Activated naive CD4-positive, alpha-beta T cell treated with Interleukin-2 at 50 U/mL for 16 hours (primary cell): ENCODE data around the gene SNRK.

Source experiments
- DNase-seq: peaks from one replicate; pipeline ENCODE4 v3.0.0-alpha.2; 2020

Gene SNRK

DNA sequence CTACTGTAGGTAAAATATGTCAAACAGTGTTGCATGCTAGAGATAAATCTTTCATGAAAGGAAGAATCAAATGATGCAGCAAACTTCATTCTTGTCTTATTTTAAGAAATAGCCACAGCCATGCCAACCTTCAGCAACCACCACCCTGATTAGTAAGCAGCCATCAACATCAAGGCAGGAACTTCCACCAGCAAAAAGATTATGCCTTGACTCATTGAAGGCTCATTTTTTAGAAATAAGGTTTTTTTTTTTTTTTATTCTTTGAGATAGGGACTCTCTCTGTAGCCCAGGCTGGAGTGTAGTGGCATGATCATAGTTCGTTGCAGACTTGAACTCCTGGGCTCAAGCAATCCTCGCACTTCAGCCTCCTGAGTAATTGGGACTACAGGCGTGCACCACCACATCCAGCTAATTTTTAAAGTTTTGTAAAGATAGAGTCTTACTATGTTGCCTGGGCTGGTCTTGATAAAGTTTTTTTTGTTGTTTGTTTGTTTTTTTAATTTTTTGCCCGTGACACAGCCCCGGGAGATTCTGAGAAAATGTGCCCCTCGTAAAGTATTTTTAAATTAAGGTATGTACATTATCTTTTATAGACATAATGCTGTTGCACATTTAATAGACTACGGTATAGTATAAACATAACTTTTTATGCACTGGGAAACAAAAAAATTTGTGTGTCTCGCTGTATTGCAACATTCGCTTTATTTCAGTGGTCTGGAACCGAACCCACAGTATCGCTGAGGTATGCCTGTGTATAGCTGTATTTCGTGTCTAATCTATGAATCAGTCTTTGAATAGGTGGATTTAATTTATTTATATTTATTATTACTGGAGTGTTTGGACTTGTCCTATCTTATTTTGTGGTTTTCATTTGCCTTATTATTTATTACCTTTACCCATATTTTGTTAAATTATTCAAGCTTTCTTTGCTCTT, 23.3 kb downstream of the SNRK start:
- DNase-seq, result no peak

DNA sequence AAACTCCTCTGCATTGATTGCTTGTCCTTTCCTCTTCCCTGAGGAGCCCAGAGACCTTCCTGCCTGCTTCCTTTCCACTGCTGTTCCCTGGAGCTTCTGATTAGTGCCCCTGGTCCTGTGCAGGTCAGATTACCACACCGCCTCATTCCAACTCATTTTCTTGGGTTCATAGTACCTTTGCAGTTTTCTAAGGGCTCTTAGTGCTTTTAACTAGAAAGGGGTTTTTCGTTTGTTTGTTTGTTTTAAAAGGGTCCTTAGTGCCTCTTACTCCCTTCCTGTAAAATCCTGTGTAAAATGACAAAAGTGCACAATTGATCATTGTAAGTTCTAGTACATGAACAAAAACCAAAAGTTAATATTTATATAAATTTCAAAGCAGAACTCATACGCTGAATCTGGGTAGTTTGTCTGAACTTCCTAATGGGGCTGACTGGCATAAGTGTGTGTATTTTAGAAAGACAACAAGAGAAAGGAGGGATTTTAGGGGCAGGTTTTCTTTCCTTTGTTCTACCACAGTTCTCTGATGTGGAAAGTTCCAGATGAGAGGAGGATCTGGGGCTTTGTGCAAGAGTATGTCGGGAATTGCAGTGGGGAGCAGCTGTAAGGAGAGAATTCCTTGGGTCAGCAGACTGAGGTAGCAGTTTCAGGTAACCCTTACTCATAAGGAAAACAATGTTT, 30.6 kb downstream of the SNRK start:
- no peak for DNase-seq

DNA sequence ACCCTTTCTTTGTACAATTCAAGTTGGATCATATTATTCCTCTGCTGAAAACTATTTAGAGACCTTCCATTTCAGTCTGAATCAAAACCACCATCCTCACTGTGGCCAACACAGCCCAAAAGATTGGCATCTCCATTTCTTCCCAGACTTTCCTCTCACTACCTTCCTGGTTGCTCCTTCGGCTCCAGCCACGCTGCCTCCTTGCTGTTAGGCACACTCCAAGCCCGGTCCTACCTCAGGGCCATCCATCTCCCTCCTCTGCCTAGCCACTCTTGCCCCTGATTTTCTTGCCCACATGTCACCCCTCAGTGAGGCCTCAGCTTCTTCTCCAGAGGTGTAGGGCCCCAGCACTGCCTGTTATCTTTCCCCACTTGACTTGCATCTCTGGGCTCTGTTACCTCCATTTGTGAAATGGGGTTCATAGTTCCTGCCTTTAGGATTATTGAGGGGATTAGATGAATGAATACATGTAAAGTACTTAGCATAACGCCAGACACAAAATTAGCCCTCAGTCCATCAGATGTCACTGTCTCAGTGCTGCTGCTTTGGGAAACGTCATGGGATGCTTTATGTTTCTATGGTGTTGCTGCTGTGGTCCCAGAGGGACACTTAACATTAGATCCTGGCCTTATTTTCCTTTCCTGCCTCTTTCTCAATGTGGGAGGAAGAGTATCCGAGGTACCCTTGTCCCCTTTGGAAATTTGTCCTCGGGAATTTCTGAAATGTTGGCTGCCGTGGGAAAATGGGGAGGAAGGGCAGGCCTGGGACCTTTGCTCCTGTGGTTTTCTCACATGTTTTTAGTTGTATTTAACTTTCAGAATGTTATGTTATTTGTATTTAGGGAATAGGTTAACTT, 31.3 kb downstream of the SNRK start:
- DNase-seq, result no peak

DNA sequence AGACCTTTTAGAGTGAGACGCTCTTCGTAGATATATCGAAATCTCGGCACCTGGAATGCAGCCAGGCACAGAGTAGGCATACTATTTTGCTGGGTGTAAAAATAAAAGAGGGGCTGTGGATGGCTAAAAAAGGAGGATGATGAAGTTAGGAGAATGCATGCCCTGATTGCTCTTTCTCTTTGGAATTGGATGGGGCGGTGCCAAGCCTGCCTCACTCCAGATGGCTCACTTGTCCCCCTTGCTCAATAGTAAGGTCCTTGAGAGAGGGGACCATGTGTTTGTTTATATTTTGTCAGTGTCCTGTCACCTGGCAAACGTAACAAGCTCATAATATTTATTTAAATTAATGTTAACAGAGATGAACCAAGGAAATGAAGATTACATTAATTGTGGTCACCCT, 33.0 kb downstream of the SNRK start:
- DNase-seq, result no peak

DNA sequence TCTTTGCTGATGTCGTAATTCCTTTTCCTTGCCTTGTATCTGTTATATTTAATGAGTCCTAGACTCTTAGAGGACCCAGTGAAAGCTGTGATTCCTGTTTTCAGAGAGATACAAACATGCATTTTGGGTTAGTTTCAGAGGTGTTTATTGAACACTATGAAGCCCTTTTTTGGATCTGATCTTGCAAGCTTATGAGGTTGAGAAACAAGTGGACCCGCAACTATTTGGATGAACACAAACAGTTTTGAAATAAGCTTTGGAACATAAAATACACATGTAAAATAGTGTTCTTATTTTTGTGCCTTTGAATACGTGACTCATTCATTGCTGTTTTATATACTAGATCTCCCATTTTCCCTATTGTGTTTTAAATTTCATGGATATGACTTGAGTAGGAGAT, 33.5 kb downstream of the SNRK start:
- DNase-seq, result no peak

DNA sequence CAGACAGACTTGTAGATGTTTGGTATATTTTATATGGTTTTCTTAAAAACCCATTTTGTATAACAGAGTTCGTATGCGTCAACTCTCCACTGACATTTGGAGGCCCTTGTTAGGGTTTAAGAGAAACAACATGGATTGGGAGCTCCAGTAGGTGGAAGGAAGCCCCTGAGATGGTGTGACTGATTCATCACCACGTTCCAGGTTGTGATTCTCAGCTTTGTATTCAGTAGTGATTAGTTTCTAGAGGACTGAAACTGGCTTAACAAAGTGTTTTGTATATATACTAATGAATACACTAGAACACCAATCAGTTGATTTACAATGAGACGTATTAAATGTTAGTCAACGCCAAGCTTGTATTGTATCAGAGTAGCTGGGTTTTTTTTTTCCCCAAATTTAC, 33.9 kb downstream of the SNRK start:
- DNase-seq, result no peak

DNA sequence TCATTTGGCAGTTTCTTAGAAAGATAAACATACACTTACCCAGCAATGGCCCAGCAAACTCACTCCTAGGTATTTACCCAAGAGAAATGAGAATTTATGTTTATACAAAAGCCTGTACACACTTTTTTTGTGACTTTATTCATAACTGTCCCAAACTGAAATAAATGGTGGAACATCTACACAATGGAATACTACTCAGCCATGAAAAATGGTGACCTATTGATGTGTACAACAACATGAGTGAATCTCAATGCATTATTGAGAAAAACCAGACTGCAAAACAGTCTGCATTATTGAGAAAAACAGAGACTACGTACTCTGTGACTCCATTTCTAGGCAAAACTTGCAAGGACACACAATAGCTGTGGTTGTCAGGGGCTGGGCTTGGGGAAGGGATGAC, 37.2 kb downstream of the SNRK start:
- no peak for DNase-seq

DNA sequence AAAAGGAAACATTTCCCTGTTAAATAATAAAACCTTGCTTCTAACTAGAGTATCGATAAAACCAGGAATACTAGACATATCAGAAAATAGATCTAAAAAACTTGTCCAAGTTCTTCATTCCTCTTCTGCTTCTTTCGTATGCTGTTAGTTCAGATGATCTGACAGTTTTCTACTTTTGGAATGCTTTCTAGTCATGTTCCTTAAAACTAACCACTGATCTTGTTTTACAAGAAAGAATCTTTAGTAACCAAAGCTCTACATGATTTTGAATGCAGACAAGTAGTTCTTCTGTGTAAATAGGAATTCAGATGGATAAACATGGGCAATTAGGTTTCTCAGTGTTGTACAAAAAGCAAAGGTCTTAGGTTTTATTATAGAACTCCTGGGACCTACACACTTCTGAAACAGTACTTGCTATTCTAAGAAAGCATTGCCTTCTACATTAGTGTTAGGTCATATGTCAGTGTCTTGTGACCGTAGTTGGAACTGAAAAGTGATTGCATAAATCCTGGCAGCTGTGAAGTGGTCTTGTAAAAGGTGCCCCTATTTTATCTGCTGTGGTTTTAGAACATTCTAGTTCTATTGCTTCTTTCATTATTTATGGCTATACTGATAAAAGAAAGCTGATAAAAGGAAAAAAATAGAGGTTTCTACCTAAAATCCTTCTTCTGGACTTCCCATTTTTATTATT, 40.7 kb downstream of the SNRK start:
- DNase-seq, result no peak

DNA sequence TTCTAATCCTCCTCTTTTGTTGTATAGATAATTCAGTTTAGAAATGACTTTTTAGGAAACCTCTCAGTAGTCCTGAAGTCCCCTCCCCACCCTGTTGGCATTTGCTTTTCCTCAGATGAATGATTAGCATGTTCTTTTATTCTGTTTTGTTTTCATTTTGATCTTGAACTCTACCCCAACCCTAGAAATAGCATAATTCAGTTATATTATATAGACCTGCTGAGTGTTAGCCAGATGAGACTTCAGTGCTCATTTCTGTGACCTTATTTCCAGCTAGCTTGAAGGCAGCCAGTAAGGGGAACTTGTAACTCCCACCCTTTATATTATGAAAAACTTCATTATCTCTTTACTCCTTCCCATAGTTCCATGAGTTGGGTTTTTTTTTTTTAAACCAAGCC, 41.2 kb downstream of the SNRK start:
- no peak for DNase-seq

DNA sequence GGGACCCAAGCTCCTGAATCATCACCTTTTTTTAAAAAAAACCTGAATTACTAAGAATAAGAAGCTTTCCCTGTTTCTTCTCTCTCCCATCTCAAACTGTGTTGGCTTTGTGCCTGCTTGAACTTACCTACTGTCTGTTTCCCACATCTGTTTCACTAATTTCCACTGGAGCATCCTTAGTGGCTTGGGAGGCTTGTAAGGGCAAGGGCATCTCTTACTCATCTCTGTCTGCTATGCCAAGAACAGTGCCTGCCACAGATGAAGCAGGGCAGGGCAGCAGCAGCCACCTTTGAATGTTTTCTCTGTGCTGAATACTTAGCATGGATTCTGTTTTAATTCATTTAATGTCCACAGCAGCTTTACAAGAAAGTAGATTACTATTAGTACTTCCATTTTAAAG, 42.3 kb downstream of the SNRK start:
- DNase-seq, result no peak

DNA sequence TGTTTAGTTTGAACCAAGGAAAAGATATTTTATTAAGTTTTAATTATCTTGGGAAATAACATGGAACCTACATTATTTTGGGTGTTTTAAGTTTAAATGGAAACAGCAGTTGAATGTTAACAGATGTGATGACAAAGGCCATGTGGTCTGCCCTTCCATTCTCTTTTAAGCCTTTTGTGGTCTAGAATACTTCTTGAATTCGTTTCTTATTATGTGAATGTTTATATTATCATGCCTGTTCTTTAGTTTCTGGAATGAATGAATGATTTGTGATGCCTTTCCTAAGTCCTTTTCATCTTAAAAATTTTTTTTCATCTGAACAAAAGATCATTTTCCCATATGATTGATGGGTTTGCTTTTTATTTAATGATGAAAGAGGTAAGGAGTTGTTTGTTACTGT, 44.6 kb downstream of the SNRK start:
- DNase-seq, result no peak

DNA sequence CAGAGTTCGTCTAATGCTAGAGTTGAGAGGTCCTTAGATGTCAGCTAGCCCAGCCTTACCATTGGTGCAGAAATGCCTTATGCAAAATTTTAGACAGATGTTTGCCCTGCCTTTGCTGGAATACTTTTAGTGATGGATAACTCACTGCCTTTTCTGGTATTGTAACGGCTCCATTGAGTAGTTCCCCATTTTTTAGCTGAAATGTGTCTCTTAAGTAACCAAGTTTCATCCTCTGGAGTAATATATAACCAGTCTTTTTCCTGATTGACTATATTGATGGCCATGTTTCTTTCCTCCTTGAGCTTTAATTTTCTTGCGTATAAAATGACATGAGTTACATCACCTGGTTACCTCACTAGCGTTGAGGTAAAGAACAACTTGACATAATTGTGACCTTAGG, 45.0 kb downstream of the SNRK start:
- no peak for DNase-seq

DNA sequence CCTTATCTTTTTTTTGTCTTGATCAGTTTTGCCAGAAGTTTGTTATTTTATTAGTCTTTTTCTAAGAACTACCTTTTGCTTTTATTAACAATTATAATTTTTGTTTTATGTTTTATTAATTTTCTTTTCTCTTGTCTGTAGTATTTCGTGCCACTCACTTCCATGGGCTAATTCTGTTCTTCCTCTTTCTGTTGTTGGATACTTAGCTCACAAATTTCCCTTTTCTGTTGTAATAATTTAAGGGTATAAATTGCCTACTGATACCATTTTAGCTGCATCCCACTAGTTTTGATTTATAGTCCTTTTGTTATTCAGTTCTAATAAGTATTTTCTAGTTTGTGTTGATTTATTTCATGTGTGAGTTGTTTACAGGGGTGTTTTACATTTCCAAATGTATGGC, 48.6 kb downstream of the SNRK start:
- DNase-seq, result no peak

DNA sequence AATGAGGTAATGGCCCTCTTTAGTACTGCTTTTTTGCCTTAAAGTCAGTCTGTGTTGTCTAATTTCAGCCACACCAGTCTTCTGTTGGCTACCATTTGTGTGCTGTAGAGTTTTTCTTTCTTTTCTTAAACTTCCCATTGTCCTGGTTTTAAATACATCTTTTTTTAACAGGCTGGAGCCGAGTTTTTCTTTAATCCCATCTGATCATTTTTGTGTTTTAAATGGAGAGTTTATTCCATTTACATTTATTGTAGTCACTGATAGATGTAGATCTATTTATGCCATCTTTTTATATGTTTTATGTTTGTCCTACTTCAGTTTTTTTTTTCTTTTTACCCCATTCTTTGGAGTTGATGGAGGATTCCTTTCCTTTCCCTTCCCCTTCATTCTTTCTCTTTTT, 49.5 kb downstream of the SNRK start:
- no peak for DNase-seq

DNA sequence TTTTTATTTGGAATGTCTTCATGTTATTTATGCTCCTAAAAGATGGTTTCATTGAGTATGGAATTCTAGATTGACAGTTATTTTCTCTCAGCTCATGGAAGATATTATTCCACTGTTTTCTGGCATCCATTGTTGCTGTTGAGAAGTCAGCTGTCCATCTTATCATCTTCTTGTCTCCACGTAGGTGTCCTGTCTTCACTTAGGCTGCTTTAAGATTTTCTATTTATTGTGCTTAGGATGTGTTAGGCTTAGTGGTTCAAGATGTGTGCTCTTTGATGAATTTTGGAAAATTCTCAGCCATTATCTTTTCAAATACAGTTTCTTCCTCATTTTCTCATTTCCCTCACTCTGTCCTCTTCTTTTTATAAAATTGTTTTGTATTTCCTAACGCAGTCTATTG, 52.0 kb downstream of the SNRK start:
- DNase-seq, result no peak

DNA sequence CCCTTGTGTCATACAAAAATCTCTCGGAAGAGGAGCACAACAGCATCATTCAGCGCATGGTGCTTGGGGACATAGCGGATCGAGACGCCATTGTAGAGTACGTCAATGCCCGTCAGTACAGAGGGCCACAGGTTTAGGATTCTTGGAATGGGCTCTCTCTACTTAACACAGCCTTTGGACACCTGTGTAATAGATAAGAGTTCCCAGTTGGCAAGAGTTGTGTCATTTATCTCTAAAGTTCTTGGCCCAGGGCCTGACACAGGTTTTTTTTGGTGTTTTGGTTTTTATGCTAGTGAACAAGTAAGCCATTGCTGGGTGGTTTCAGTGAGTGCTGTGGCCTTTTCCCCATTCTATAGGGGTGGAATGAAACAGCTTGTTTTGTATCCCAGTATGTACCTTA, 54.1 kb downstream of the SNRK start:
- DNase-seq, result no peak

DNA sequence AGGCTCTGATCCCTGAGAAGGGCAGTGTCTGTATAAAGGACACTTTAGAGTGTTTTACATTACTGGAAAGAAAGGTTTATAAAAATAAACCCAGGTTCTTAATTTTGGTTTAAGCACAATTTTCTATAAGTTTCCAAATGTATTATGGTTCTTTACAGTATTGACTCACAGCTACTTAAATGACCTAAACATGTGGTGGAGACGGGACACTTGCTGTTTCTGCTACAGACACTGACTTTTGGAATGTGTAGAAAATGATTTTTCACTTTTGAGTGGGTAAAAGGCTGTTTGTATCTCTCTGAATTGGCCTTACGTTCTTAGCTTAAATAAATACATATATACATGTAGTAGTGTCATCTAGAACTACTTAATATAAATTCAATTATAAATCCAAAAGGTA, 55.4 kb downstream of the SNRK start:
- no peak for DNase-seq

DNA sequence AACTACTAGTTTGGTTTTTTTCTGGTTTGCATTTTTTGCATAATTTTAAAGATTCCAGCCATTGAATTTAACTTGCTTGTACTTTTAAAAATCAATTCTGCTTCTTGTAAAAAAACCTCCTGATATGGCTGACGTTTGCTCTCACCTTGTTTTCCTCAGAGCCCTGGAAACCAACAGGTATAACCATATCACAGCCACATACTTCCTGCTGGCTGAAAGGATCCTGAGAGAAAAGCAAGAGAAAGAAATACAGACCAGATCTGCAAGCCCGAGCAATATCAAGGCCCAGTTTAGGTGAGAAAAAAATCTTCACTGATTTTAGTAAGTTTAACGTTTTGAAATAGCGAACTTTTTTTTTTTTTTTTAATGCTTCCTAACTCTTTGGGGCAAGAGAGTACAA, 56.8 kb downstream of the SNRK start:
- DNase-seq, result no peak

DNA sequence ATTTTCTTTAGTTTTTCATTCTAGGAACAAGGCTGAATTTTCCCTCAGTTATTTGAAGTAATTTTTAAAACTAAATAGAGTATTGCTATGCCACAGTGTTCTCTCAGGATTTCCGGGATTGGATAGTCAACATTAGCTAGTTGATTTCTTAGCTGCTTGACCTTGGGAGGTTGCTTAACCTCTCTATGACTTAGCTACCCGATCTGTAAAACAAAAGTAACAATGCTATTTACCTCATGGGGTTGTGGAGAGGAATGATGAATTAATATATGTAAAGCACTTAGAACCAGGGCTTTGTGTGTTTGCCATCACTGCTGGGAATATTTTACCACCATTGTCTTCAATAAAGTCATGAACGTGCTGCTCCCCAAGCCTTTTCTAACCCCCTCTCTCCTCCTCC, 57.5 kb downstream of the SNRK start:
- DNase-seq, result no peak

DNA sequence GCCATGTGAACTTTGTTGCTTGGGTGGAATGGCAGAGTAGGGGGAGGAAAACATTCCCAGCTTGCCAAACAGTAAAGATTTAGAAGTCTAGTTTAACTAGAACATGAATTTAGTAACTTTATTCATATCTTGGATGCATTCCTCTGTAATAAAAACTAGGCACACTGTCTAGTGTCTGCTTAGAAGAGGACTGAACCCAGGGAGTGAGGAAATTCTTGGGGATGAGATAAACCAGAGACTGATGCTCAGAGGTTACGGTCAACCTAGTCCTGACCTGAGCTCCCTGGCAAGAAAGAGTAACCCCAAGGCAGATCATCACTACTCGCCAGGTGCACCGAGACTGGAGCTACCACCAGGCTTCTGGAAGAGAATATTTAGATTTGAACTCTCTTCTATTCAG, 58.2 kb downstream of the SNRK start:
- no peak for DNase-seq

DNA sequence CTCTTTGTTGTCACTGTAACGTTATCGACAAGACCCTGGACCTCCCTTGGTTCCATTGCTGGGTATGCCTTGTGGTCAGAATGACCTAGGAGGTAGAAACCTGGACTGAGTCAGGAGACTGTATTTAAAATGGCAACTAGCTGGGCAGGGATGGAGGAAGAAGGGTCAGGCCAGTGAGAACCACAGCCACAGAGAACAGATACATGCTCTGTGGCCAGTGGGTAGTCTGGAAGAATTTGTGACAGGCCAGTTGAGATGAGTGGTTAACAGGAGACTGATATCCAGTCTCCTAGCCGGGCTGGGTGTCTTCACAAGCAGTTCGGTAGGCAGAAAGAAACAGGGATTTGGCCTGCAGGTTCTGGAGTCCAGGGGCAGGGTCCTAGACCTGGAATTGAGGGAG, 58.9 kb downstream of the SNRK start:
- no peak for DNase-seq

DNA sequence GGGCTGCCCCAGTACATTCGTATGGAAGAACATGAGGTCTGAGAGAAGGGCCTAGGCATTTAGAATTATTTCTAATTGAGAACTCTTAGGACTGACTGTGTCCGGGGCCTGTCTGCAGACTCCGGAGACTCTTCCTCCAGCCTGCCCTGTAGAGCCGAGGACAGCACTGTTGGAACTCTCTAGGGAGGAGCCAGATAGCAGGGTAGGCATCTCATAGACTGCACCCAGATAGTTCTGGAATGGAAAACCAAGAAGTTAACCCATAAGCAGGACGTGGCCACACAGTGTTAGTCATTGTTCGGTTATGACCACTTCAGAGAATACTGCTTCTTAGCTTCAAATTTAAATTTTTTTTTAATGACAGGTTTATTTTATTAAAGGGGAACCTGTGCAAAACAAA, 59.5 kb downstream of the SNRK start:
- DNase-seq, result no peak
